Measurements from ENCODE around the gene GBF1. TPM values are rescaled to one million over a fixed set of nuclear protein-coding genes. Genes with fewer than 3 reads are reported as not detected.

The GBF1 gene
- total and polyA plus RNA-seq, 2 donors from 2014 or later = 14.4 to 53.3 TPM

GRCh38 chr10:102409604-102410428 is 164.5 kb downstream of the GBF1 start:
- peak overlapping the region in 1 of 3 donors; percentile 3 for H3K9ac ChIP-seq (ENCODE audit: low read length in 3 of 3)
- peaks cover 2% of the 10 kb centered on the region for H3K27me3 ChIP-seq (ENCODE audit: control insufficient read depth, insufficient read depth, low read length)
- TF ChIP-seq, protein P1, sequence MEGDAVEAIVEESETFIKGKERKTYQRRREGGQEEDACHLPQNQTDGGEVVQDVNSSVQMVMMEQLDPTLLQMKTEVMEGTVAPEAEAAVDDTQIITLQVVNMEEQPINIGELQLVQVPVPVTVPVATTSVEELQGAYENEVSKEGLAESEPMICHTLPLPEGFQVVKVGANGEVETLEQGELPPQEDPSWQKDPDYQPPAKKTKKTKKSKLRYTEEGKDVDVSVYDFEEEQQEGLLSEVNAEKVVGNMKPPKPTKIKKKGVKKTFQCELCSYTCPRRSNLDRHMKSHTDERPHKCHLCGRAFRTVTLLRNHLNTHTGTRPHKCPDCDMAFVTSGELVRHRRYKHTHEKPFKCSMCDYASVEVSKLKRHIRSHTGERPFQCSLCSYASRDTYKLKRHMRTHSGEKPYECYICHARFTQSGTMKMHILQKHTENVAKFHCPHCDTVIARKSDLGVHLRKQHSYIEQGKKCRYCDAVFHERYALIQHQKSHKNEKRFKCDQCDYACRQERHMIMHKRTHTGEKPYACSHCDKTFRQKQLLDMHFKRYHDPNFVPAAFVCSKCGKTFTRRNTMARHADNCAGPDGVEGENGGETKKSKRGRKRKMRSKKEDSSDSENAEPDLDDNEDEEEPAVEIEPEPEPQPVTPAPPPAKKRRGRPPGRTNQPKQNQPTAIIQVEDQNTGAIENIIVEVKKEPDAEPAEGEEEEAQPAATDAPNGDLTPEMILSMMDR (IDR thresholded peaks at IDR 0.05; ENCODE audit: borderline replicate concordance, extremely low read depth, insufficient read depth) = no peak
- peaks cover 0 to 3% (median 0%) of the 10 kb centered on the region in 3 donors for H3K4me1 ChIP-seq (ENCODE audit: control insufficient read depth in 2 of 3, insufficient read depth in 2 of 3, low read depth in 1 of 3, low read length in 3 of 3)
- peak overlapping the region in 2 of 3 donors; percentile 22 to 28 for H3K4me3 ChIP-seq (ENCODE audit: low read length in 3 of 3)
- intact Hi-C loops (cut with DNase I) = no loop called here
- no peaks in the 10 kb centered on the region for H3K36me3 ChIP-seq (ENCODE audit: control insufficient read depth in 2 of 3, insufficient read depth in 3 of 3, low read length in 3 of 3)
- DNase-seq (peak in 1 of 5 donors; percentile 44), FAIRE-seq (no peak)
- H3K27ac ChIP-seq (ENCODE audit: low read depth in 2 of 2, low read length in 2 of 2) = no peak overlapping the region
- no peaks in the 10 kb centered on the region for H3K9me3 ChIP-seq (ENCODE audit: control insufficient read depth in 2 of 3, insufficient read depth in 1 of 3, low read length in 3 of 3)

- Histone ChIP-seq H3K4me1 (ENCODE audit: control insufficient read depth in 2 of 3, insufficient read depth in 2 of 3, low read depth in 1 of 3, low read length in 3 of 3) (peaks cover 0 to 3% (median 0%) of the 10 kb centered on the region in 3 donors), H3K9ac (ENCODE audit: low read length in 3 of 3) (no peak overlapping the region), H3K27ac (ENCODE audit: low read depth in 2 of 2, low read length in 2 of 2) (no peak overlapping the region), H3K4me3 (ENCODE audit: low read length in 3 of 3) (peak overlapping the region in 1 of 3 donors; percentile 4), H3K9me3 (ENCODE audit: control insufficient read depth in 2 of 3, insufficient read depth in 1 of 3, low read length in 3 of 3) (no peaks in the 10 kb centered on the region), H3K36me3 (ENCODE audit: control insufficient read depth in 2 of 3, insufficient read depth in 3 of 3, low read length in 3 of 3) (no peaks in the 10 kb centered on the region), H3K27me3 (ENCODE audit: control insufficient read depth, insufficient read depth, low read length) (peaks cover 2% of the 10 kb centered on the region)
- TF ChIP-seq, protein P1 (IDR thresholded peaks at IDR 0.05; ENCODE audit: borderline replicate concordance, extremely low read depth, insufficient read depth) = no peak
- intact Hi-C loops (cut with DNase I) = no loop called here
- FAIRE-seq = no peak
- peak; percentile 57 to 85 (median 74) for DNase-seq
These were observed 165.2 kb downstream of the GBF1 start for GRCh38 chr10:102410429-102411073.

DNA sequence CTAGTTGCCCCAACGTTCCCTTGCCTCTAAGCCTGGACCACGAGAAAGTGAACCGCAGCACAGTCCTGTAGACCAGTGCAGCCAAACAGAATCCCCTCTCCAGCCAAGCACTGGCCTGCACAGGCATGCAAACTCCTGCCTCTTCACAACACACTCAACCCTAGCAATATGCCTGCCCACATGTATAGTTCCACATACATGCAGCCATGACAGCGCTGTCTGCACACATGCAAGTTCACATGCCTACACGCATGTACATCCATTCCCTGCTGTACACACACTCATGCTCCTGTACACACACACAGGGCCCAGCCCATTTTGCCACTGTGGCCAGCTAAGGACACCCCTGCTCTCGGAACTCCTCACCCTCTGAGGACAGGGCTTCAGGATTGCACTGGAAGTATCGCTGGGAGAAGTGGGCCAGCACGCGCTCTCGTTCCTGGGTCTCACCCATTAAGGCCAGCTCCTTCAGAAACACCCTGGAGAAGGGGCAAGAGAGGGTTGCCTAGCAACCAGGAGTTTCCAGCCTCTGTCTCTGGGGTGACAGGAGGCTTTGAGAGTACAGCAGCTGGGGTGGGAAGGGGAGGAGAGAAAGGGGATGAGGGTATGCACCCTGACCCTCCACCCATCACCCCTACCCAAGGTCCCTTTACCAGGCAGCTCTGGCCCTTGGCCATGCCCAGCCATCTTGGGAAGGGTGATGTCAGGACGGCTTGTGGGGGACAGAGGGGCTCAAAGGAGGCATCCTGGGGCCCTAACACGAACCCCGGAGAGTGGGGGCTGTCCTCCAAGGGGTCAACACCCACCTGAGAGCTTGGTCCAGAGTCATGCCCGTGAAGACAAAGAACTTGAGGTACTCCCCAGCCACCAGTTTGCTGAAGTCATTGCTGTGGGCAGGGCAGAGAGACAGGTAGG is 166.3 kb downstream of the GBF1 start:
- Histone ChIP-seq H3K27ac (ENCODE audit: low read depth in 2 of 2, low read length in 2 of 2) (no peak overlapping the region), H3K4me3 (ENCODE audit: low read length in 3 of 3) (no peak overlapping the region), H3K4me1 (ENCODE audit: control insufficient read depth in 2 of 3, insufficient read depth in 2 of 3, low read depth in 1 of 3, low read length in 3 of 3) (peaks cover 0 to 3% (median 0%) of the 10 kb centered on the region in 3 donors), H3K9me3 (ENCODE audit: control insufficient read depth in 2 of 3, insufficient read depth in 1 of 3, low read length in 3 of 3) (no peaks in the 10 kb centered on the region), H3K36me3 (ENCODE audit: control insufficient read depth in 2 of 3, insufficient read depth in 3 of 3, low read length in 3 of 3) (no peaks in the 10 kb centered on the region), H3K27me3 (ENCODE audit: control insufficient read depth, insufficient read depth, low read length) (peaks cover 2% of the 10 kb centered on the region), H3K9ac (ENCODE audit: low read length in 3 of 3) (no peak overlapping the region)
- DNase-seq = peak in 1 of 5 donors; percentile 52
- intact Hi-C loops (cut with DNase I) = no loop called here
- TF ChIP-seq, protein P1 (IDR thresholded peaks at IDR 0.05; ENCODE audit: borderline replicate concordance, extremely low read depth, insufficient read depth) = no peak
- FAIRE-seq = no peak

All from kidney (tissue), 14 donors.